ENCODE data around the gene MTERF2. TPM values are rescaled to one million over a fixed set of nuclear protein-coding genes. Genes with fewer than 3 reads are reported as not detected.

The MTERF2 gene
- total and polyA plus RNA-seq, 2 of the 13 experiments (the other 11 are each of a cell fraction or from before 2014, with no cell fraction given): 8.0 to 11.6 TPM

DNA sequence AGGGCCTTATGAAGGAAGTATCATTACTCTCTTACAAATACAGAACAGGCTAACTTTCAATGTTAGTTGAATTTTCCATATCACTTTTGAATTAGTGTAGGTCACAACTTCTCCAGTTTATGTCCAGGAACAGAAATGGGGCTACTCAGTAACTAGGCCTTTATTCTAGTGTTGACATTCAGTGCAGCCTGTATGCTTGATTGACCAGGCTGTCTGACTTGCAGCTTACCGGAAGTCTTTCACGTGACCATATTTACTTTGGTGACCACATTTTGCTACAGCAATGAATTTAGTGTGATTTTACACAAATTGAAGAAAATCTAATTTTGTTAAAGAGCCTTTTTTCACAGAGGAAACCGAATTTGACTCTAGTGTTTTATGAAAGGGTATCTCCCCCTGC lies 12.4 kb downstream of the MTERF2 start (continued):
- TF ChIP-seq, protein P1, sequence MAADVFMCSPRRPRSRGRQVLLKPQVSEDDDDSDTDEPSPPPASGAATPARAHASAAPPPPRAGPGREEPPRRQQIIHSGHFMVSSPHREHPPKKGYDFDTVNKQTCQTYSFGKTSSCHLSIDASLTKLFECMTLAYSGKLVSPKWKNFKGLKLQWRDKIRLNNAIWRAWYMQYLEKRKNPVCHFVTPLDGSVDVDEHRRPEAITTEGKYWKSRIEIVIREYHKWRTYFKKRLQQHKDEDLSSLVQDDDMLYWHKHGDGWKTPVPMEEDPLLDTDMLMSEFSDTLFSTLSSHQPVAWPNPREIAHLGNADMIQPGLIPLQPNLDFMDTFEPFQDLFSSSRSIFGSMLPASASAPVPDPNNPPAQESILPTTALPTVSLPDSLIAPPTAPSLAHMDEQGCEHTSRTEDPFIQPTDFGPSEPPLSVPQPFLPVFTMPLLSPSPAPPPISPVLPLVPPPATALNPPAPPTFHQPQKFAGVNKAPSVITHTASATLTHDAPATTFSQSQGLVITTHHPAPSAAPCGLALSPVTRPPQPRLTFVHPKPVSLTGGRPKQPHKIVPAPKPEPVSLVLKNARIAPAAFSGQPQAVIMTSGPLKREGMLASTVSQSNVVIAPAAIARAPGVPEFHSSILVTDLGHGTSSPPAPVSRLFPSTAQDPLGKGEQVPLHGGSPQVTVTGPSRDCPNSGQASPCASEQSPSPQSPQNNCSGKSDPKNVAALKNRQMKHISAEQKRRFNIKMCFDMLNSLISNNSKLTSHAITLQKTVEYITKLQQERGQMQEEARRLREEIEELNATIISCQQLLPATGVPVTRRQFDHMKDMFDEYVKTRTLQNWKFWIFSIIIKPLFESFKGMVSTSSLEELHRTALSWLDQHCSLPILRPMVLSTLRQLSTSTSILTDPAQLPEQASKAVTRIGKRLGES (CRISPR knock-in tag; IDR thresholded peaks at IDR 0.05; ENCODE audit: borderline replicate concordance): peak; percentile 82
- 0 out of 4 replicates have a peak, but pooled peaks of 1 of the 2 experiments have one; percentile 25 for TF ChIP-seq POLR2A (IDR thresholded peaks at IDR 0.05; ENCODE audit: insufficient read depth in 1 of 2, low read depth in 2 of 2, low read length in 2 of 2)
- TF ChIP-seq, protein P2, sequence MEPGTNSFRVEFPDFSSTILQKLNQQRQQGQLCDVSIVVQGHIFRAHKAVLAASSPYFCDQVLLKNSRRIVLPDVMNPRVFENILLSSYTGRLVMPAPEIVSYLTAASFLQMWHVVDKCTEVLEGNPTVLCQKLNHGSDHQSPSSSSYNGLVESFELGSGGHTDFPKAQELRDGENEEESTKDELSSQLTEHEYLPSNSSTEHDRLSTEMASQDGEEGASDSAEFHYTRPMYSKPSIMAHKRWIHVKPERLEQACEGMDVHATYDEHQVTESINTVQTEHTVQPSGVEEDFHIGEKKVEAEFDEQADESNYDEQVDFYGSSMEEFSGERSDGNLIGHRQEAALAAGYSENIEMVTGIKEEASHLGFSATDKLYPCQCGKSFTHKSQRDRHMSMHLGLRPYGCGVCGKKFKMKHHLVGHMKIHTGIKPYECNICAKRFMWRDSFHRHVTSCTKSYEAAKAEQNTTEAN (CRISPR knock-in tag; conservative IDR thresholded peaks at IDR 0.05): 0 out of 2 replicates have a peak, but pooled peaks have one; percentile 26
- TF ChIP-seq FOSL2 (CRISPR knock-in tag; IDR thresholded peaks at IDR 0.05): peak; percentile 81
- TF ChIP-seq POGZ (CRISPR knock-in tag; IDR thresholded peaks at IDR 0.05): peak; percentile 51; the same call in 1 of the 2 replicates
- no peak; the same call in 1 of the 2 replicates for TF ChIP-seq POGK (CRISPR knock-in tag; conservative IDR thresholded peaks at IDR 0.05)
- TF ChIP-seq KAT8 (CRISPR knock-in tag; IDR thresholded peaks at IDR 0.05): peak; percentile 30; the same call in 1 of the 2 replicates
- TF ChIP-seq SOX6 (IDR thresholded peaks at IDR 0.05): no peak
- TF ChIP-seq SOX6 (CRISPR knock-in tag; IDR thresholded peaks at IDR 0.05): peak; percentile 80
- peak; percentile 89 for TF ChIP-seq BCL6 (CRISPR knock-in tag; IDR thresholded peaks at IDR 0.05)
- TF ChIP-seq SALL1 (CRISPR knock-in tag; IDR thresholded peaks at IDR 0.05): peak; percentile 45; the same call in 1 of the 2 replicates
- TF ChIP-seq HNF1A (IDR thresholded peaks at IDR 0.05; ENCODE audit: low read depth): peak; percentile 46; the same call in 1 of the 2 replicates
- peak; percentile 39; the same call in 1 of the 2 replicates for TF ChIP-seq HNF1A (CRISPR knock-in tag; IDR thresholded peaks at IDR 0.05; ENCODE audit: borderline replicate concordance)
- TF ChIP-seq ZSCAN9 (CRISPR knock-in tag; IDR thresholded peaks at IDR 0.05; ENCODE audit: borderline replicate concordance): 0 out of 2 replicates have a peak, but pooled peaks have one; percentile 47
- TF ChIP-seq ZNF331 (CRISPR knock-in tag; IDR thresholded peaks at IDR 0.05): peak; percentile 31; the same call in 1 of the 2 replicates
- peak; percentile 69 for TF ChIP-seq MIXL1 (CRISPR knock-in tag; IDR thresholded peaks at IDR 0.05)
- TF ChIP-seq TFE3 (CRISPR knock-in tag; IDR thresholded peaks at IDR 0.05): peak; percentile 68; the same call in 1 of the 2 replicates
- peak; percentile 66; the same call in 1 of the 2 replicates for TF ChIP-seq HMG20A (CRISPR knock-in tag; IDR thresholded peaks at IDR 0.05; ENCODE audit: borderline replicate concordance)
